Stimulated activated CD4-positive, alpha-beta T cell treated with anti-CD3 and anti-CD28 coated beads, Interleukin-1b, Interleukin-23, amount 100 ng/mL, for 4 hours (primary cell): Measurements from ENCODE around the gene HMCES.
"Not testable (repeated sequence)": the region's sequence is repeated elsewhere in the genome, so short reads cannot be mapped to it uniquely, and the experiment has no call there.

ENCODE experiments used
- DNase-seq, 2 donors: peaks; one replicate each; pipeline ENCODE4 v3.0.0-alpha.2; 2020; ENCODE audit warnings: low read depth in 2 of 2

Gene HMCES

DNA sequence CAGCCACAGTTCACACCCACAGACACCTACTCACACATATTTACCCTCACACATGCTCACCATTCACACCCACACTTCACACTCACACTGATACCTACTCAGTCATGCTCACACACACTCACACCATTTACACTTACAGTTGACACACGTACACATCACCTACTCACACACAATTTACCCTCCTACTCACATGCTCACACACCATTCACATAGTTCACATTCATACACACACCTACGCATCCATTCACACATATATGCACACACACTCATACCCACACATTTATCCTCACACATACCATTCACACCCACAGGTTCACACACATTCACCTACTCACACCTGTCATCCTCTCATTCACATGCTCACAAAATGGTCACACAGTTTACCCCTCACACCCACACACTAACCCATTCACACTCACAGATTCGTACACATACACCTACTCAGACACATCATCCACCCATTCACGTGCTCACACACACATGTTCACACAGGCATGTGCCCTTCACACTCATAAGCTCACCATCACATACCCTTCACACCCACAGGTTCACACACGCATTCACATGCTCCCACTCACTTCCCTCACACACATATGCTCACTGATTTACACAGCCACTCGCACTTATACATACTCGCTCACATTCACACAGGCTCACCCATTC lies 42.3 kb downstream of the HMCES start:
- no peak for DNase-seq

DNA sequence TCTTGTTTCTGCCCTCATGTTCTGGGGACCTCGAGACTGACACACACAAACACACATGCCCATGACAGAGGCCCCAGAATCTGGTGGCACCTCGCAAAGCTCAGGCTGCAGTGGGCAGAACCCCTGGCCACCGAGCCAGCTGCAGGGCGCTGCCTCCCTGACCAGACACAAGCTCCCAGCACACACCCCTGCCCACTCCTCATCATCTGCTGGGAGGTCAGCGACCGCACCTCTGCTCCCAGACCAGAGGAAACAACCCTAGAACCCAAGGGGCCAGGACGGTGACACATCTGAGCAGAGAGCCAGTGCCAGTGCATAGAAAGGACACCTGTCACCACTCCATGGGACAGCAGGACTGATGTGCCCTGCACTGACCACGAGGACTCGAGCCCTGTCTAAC lies 43.2 kb downstream of the HMCES start:
- no peak for DNase-seq

DNA sequence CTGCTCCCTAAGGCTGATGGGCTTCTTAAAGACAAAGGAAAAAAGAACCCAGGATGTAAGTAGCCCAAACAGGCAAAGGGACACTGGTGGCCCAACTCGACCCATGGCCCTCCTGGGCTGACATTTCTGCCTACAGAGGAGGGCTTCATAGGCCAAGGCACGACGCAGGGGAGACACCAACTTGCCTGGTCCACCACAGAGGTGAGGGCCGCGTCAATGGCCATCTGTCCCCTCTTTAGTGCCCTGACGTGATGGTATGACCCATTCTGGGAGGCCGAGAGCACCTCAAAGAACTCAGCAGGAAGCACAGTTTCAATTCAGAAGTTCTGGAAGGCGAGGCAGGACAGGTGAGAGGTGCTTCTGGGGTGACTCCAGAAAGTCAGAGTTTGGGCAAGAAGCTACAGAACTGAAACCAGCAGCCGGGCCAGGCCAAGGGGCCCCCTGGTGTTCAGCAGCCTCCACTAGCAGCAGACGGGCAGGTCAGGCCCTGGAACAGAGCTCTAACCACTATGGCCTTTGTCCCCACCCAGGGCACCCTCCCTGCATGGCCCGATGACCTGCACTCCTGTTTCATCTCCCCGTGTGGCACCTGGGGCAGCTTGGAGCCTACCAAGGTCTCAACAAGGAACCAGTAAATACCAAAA lies 45.1 kb downstream of the HMCES start:
- DNase-seq: no peak

DNA sequence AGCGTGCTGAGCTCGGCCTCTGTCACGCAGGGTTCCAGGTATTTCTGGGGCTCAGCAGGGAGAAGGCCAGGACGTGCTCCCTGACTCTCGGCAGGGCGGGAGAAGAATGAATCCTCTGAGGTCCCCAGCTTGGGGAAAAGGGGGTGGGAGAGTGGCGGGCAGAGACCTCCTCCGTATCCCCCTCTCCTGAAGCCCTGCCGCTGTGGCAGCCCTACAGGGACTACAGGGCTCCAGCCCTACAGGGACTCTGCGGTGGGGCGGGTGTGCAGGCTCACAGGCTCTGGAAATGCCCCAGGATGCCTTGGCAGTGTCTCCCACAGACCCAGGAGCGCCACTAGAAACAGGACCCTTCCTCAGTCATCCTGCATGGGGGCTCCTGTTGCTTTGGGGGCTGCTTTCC lies 46.2 kb downstream of the HMCES start:
- DNase-seq: no peak

- no peak for DNase-seq
Measured at GRCh38 chr3:129325383-129325782, 46.7 kb downstream of the HMCES start.

GRCh38 chr3:129326138-129326537 lies 47.5 kb downstream of the HMCES start:
- DNase-seq: no peak

- DNase-seq: no peak
Measured at GRCh38 chr3:129326595-129326994, 47.9 kb downstream of the HMCES start.

DNA sequence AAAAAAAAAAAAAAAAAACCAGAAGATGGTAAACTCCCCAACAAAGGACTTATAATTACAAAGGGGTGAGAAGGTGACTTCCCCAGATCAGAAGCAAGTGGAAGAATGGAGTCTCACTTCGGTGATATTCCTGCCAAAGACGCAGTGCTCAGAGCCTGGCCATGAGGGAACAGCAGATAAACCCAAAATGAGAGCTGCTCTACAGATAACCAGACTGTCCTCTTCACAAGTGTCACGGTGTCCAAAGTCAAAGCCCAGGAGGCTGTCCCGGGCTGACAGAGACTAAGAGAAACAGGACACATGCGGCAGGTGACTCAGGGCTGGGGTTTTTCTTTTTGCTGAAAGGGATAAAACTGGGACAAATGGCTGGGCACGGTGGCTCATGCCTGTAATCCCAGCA lies 48.8 kb downstream of the HMCES start:
- no peak for DNase-seq

DNA sequence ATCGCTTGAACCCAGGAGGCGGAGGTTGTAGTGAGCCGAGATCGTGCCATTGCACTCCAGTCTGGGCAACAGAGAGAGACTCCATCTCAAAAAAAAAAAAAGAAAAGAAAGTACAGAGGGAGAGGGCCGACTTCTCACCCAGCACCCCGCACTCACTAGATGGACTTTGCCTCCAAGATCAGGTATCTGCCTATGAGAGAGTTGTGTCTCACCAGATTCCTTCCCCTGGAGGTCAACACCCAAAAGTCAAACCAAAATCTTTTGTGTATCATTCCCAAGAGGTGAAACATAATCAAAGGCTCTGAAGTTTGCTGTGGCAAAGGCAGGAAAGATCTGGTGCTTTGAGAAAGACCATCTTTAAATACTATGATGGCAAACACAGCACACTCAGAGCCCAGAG lies 51.2 kb downstream of the HMCES start:
- DNase-seq: no peak

- no peak for DNase-seq
Measured at GRCh38 chr3:129330409-129330808, 51.7 kb downstream of the HMCES start.

DNA sequence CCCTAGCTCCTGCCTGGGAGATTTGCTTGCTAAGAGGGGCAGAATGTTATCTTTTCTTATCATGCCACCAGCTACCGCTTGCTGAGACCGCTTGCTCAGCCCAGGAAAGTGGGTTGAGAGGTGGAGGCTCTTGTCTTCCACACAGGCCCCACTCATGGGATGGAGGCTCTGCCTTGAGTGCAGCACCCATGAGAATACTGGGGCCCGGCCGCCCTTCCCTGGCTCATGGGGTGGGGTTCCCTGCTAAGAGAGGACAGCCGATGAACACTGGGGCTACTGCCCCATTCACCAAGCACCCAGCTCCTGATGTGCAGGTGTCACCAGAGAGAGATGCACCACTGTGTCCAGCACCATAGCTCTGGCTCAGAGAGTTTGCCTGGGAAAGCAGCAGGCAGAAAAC lies 55.2 kb downstream of the HMCES start:
- no peak for DNase-seq

GRCh38 chr3:129336093-129336706 lies 57.5 kb downstream of the HMCES start:
- DNase-seq: no peak

- DNase-seq: not testable (repeated sequence)
Measured at GRCh38 chr3:129337719-129338118, 59.0 kb downstream of the HMCES start.

GRCh38 chr3:129339186-129339585 lies 60.5 kb downstream of the HMCES start:
- not testable (repeated sequence) for DNase-seq

- DNase-seq: not testable (repeated sequence)
Measured at GRCh38 chr3:129339833-129340232, 61.2 kb downstream of the HMCES start.

DNA sequence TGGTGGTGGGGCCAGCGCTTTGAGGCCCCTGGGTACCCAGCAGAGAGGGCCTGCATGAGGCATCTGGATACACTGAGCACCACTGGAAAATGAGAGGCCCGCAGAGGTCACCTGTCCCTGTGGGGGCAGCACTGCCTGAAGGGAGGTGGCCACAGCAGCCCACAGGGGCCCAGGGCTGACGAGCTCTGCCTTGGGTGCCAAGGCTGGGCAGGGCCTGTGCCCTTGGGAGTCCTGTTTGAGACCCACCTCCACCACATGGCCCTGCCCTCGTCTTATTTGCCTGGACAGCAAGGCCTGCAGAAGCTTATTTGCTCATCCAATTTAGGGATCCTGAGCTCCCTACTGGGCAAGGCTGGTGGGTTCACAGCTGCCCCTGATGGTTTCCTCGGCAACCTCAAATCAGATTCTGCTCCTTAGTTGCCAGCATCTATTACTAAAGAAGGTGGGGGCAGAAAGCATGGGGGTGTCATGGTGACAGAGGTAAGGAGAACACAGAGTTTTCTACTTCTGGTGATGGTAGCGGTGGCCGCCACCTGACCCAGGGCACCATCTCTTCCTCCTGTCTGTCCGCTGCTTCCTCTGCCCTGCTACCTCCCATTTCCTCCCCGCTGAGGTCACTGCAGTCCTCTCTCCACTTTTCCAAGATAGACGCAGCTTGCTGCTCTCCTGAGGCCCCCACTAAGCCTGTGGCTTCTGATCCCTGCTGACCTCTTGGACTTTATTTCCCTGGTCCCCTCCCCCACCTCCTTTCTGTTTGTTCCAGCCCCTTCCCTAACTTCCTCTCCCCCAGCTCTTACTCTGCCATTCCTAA lies 62.9 kb downstream of the HMCES start:
- DNase-seq: no peak

GRCh38 chr3:129343643-129344360 lies 65.1 kb downstream of the HMCES start:
- peak in 1 of 2 donors; percentile 23 for DNase-seq

- DNase-seq: no peak
Measured at GRCh38 chr3:129344540-129345220, 66.0 kb downstream of the HMCES start.

- DNase-seq: no peak
Measured at GRCh38 chr3:129345281-129345680, 66.6 kb downstream of the HMCES start.

GRCh38 chr3:129345971-129346370 lies 67.3 kb downstream of the HMCES start:
- DNase-seq: no peak
